Activated CD4-positive, alpha-beta T cell treated with anti-CD3 and anti-CD28 coated beads, Interleukin-2, amount 50 U/mL, for 4 hours (primary cell): ENCODE data around the gene SPATA24.
A peak's percentile ranks its signal among the peaks of the same experiment; 100 is the strongest.
"Not testable (repeated sequence)": the region's sequence is repeated elsewhere in the genome, so short reads cannot be mapped to it uniquely, and the experiment has no call there.

Experiments
- DNase-seq, 2 experiments: peaks; one replicate each; pipeline ENCODE4 v3.0.0-alpha.2; 2020

SPATA24 gene

DNA sequence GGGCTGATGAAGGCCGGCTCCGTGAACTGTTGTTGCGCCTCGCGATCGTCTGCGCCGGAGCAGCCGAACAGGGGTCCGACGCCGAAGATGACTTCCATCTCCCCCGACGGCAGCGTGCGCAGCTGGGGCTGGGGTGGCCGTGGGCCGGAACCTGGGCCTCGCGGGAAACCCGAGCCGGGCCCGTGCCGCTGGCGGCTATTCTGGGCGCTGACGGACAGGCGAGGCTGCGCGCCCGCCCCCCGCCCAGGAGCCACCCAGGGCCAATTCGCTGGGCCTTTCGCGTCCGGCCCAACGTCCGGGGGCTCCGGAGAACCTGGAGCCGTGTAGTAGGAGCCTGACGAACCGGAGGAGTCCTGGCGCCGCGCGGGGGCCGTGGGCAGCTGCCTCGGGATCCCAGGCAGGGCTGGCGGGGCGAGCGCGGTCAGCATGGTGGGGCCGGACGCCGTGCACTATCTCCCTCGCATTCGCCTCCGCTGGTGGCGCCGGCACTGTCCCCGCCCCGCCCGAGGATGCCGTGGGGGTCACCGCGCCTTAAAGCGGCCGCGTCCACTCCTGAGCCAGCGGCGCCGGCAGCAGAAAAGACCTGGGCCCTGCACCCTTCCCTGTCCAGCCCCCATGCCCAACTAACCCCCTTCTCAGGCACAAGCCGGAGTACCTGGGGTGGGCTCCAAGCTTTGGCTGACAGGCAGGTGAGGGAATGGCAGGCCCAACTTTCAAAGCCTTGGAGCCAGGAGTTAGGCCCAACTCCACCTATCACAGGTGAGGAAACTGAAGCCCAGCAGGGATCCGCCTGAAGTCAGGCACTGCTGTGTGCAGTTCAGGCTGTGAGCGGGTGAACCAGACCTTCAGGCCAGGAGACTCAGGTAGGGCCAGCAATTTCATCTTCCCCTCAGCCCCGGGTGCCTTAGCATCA is 9.0 kb downstream of the SPATA24 start, which contains the start of gene PROB1:
Gene PROB1 (minus strand): TSS at position 451 of the 913 bp plus-strand sequence. CDS start 23 bp downstream, at position 428.
- DNase-seq, result no peak

GRCh38 chr5:139394123-139394653 is 9.7 kb downstream of the SPATA24 start:
- DNase-seq, result peak; percentile 30 to 32

GRCh38 chr5:139393497-139394122 is 10.3 kb downstream of the SPATA24 start:
- no peak for DNase-seq

GRCh38 chr5:139392678-139393496 is 11.0 kb downstream of the SPATA24 start:
- peak; percentile 64 to 67 for DNase-seq

GRCh38 chr5:139392324-139392677 is 11.6 kb downstream of the SPATA24 start:
- no peak for DNase-seq

- DNase-seq, result no peak
These were observed 12.1 kb downstream of the SPATA24 start for GRCh38 chr5:139391570-139392323.

- DNase-seq, result no peak
These were observed 13.0 kb downstream of the SPATA24 start for GRCh38 chr5:139390639-139391569.

DNA sequence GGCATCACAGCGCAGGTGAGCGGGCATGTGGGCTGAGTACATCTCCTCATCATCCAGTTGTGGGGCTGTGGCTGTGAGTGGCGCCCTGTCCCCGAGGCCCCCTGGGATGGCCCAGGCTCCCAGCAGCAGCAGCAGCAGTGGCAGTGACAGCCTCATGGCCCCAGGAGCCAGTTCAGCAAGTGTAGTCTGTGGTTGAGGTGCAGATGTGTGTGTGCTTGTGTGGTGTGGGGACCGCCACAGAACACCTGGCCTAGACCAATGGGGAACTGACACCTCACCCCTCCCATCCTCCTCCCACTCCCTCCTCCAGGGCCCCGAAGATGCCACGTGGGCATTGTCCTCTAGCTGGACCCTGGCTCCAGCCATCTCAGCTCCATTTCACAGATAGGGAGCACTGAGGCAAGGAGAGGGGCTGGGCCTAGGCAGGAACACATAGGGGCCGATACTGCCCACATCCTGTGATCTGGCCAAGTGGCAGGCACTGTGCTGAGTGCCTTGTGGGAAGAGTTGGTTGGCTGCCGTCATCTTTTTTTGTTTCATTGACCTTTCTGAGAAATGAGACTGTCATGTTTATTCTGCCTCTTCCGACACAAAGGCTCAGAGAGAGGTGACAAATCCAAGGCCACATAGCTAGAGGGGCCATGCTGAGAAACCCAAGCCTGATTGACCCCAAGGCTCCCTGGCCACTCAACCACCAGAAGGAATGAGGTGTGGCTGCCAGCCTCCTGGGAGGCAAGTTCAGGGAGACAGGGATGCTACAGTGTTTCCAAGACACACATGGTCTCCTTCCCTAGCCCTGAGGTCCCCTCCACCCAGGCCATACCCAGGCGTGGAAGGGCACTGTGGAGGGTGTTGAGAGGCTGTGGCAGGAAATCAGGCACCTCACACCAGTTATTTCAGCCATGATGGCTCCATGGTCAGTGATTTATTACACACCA is 13.9 kb downstream of the SPATA24 start, which contains the start of gene MZB1:
Gene MZB1 (minus strand): TSS at position 213 of the 938 bp plus-strand sequence. CDS start 57 bp downstream, at position 156.
- DNase-seq, result peak; percentile 48 to 50

GRCh38 chr5:139388198-139388821 is 15.6 kb downstream of the SPATA24 start:
- DNase-seq, result no peak

GRCh38 chr5:139387611-139388197 is 16.2 kb downstream of the SPATA24 start:
- no peak for DNase-seq

- DNase-seq, result not testable (repeated sequence)
These were observed 16.9 kb downstream of the SPATA24 start for GRCh38 chr5:139386956-139387355.

DNA sequence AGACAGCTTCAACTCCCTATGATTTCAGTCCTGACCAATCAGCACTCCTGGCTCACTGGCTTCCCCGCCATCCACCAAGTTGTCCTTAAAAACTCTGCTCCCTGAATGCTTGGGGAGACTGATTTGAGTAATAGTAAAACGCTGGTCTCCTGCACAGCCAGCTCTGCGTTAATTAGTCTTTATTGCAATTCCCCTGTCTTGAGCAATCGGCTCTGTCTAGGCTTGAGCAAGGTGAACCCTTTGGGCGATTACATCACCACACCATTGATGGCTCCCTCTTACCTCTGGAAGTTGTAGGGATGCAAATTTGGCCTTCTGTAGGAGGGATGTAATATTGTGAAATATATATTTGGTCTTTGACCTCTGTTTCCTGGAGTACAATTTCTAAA is 17.8 kb downstream of the SPATA24 start:
- no peak for DNase-seq

- no peak for DNase-seq
These were observed 18.5 kb downstream of the SPATA24 start for GRCh38 chr5:139385061-139386049.

DNA sequence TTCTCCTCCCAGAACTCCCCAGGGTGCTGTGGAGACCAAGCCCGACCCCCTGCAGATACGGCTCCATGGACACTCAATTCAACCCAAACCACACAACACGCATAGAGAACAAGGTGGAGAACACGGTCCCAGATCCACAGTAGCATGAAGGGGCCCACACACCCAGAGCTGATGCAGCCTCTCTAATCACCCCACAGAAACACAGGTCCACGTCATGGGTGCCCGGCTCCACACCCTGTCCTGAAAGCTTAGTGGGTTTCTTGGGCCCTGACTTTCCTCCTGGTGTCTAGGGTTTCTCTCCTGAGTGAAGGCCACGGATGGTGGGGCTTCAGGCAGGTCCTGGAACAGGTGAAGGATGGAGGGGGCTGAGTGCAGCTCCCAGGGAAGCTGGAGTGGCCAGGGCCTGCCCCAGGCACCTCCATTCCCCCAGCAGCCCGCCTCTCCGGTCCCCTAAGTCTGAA is 19.3 kb downstream of the SPATA24 start:
- DNase-seq, result no peak

- DNase-seq, result no peak
These were observed 19.8 kb downstream of the SPATA24 start for GRCh38 chr5:139383993-139384590.

DNA sequence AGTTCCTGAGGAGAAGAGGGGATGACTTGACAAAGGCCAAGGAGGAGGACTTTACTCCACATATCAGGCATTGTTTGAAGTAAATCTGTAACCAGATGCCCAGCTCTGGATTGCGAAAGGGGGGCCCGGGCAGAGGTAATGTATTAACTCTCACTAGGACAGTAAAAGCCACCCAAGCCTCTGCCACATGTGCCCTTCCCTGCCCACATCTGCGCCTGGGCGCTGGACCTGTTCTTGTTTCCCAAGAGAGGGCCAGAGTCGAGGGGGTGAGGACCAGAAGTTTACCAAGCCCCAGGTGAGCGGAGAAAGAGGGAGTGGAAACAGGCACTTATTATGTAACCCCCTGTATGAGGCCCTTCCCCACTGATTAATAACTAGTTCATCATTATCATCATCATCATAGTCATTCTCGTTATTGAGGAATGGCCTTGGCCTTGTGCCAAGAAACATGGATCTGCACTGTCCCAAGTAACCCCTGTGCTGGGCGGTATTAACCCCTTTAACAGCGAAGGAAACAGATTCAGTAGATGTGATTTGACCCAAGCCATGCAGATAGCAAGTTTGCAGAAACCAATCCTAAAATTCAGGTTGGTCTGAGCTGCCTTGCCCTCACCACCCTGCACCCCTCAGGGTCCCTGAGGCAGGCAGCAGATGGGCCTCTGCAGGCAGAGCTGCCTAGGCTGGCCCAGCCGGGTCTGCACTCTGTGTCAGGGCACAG is 20.5 kb downstream of the SPATA24 start, which contains the start of gene SLC23A1:
Gene SLC23A1 (minus strand): TSS at position 23 of the 718 bp plus-strand sequence. CDS start 44 bp downstream, outside the sequence.
- DNase-seq, result no peak
